GM18909 (cell line): Measurements from ENCODE around the gene AQP12A.
A peak's percentile ranks its signal among the peaks of the same experiment; 100 is the strongest.
"Not testable (repeated sequence)": the region's sequence is repeated elsewhere in the genome, so short reads cannot be mapped to it uniquely, and the experiment has no call there.

Experiments
- ATAC-seq: cut with Tn5 transposase; IDR thresholded peaks from one replicate; pipeline ENCODE4 v1.9.1; 2021; ENCODE audit warnings: mild to moderate bottlenecking; ENCODE audit not compliant: unreplicated experiment, poor library complexity

AQP12A gene

GRCh38 chr2:240655931-240656886, 35.5 kb upstream of the AQP12A start:
- peak; percentile 53 for ATAC-seq

GRCh38 chr2:240659883-240660282, 31.8 kb upstream of the AQP12A start:
- not testable (repeated sequence) for ATAC-seq

- ATAC-seq: no peak
These were observed 29.0 kb upstream of the AQP12A start for GRCh38 chr2:240662681-240663080.

GRCh38 chr2:240663546-240664190, 28.0 kb upstream of the AQP12A start:
- no peak for ATAC-seq

GRCh38 chr2:240664622-240665021, 27.0 kb upstream of the AQP12A start:
- ATAC-seq: no peak

- no peak for ATAC-seq
These were observed 21.3 kb upstream of the AQP12A start for GRCh38 chr2:240670402-240670801.

GRCh38 chr2:240670950-240671349, 20.7 kb upstream of the AQP12A start:
- ATAC-seq: no peak

GRCh38 chr2:240672076-240672700, 19.5 kb upstream of the AQP12A start:
- no peak for ATAC-seq

- ATAC-seq: no peak
These were observed 18.9 kb upstream of the AQP12A start for GRCh38 chr2:240672701-240673190.

- ATAC-seq: not testable (repeated sequence)
These were observed 17.0 kb upstream of the AQP12A start for GRCh38 chr2:240674461-240675184.

GRCh38 chr2:240675345-240675744, 16.3 kb upstream of the AQP12A start:
- ATAC-seq: not testable (repeated sequence)

- ATAC-seq: not testable (repeated sequence)
These were observed 13.6 kb upstream of the AQP12A start for GRCh38 chr2:240678043-240678442.

GRCh38 chr2:240678909-240679308, 12.8 kb upstream of the AQP12A start:
- ATAC-seq: not testable (repeated sequence)

- ATAC-seq: not testable (repeated sequence)
These were observed 11.5 kb upstream of the AQP12A start for GRCh38 chr2:240680185-240680584.

GRCh38 chr2:240682431-240683224, 9.0 kb upstream of the AQP12A start, which contains the start of gene AQP12B:
Gene AQP12B, minus strand, starts transcription at chr2:240682885. Its CDS starts 48 bp downstream, at chr2:240682837.
- ATAC-seq: not testable (repeated sequence)

GRCh38 chr2:240683329-240683979, 8.2 kb upstream of the AQP12A start:
- ATAC-seq: not testable (repeated sequence)

GRCh38 chr2:240683980-240684728, 7.5 kb upstream of the AQP12A start:
- ATAC-seq: not testable (repeated sequence)

GRCh38 chr2:240685771-240686371, 5.8 kb upstream of the AQP12A start:
- ATAC-seq: no peak
